Vagina (tissue), 2 donors: ENCODE results near the gene CBFA2T2.

Experiments
- POLR2A ChIP-seq, 2 donors: fragments of 450-650 bp; IDR thresholded peaks; one replicate each; pipeline ENCODE4 v1.6.1; 2017; ENCODE audit warnings: antibody characterized with exemption in 2 of 2, mild to moderate bottlenecking in 2 of 2, moderate library complexity in 2 of 2
- POLR2AphosphoS5 ChIP-seq, 2 donors: sonication (generic); formaldehyde crosslinking; IDR thresholded peaks; one replicate each; pipeline ENCODE4 v1.9.0; 2017; ENCODE audit warnings: antibody characterized with exemption in 2 of 2, mild to moderate bottlenecking in 2 of 2, low read depth in 1 of 2; ENCODE audit not compliant: insufficient read depth in 1 of 2
- TF ChIP-seq, protein P1 (sequence below), 3 experiments: fragments of 450-650 bp in 2 of 3; fragments of 200-600 bp in 1 of 3; sonication (generic) in 1 of 3; IDR thresholded peaks; one replicate each; pipeline ENCODE4 v1.5.1; 2017 to 2019; ENCODE audit warnings: antibody characterized with exemption in 3 of 3, mild to moderate bottlenecking in 2 of 3, moderate library complexity in 2 of 3

DNA sequence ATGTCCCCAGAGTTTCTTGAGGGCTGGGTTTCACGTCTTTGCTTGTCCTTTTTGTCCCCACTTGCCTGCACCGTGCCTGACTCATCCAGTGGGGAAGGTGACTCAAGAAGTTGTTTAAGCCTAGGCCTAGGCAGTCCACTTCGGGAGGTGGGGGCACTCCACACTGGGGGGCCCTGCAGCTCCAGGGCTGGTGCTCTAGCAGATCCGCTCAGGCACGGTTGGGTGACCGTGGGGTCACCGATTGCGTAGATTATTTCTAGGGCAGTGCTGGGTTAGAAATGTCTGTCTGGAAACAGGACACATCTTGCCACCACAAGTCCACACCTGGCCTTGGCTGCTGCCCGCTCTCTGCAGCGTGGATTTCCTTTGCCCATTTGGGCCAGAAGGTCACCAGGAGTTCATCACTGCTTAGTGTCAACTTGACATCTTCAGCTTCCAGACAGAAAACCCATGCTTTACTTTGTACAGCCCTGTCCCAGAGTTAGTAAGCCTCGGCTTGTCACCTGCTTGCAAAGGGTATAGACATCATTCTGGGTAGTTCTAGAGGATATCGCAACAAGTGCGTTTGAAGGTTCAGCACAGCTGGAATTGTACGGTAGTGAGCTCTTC, 158.6 kb downstream of the CBFA2T2 start:
- TF ChIP-seq, protein P1, sequence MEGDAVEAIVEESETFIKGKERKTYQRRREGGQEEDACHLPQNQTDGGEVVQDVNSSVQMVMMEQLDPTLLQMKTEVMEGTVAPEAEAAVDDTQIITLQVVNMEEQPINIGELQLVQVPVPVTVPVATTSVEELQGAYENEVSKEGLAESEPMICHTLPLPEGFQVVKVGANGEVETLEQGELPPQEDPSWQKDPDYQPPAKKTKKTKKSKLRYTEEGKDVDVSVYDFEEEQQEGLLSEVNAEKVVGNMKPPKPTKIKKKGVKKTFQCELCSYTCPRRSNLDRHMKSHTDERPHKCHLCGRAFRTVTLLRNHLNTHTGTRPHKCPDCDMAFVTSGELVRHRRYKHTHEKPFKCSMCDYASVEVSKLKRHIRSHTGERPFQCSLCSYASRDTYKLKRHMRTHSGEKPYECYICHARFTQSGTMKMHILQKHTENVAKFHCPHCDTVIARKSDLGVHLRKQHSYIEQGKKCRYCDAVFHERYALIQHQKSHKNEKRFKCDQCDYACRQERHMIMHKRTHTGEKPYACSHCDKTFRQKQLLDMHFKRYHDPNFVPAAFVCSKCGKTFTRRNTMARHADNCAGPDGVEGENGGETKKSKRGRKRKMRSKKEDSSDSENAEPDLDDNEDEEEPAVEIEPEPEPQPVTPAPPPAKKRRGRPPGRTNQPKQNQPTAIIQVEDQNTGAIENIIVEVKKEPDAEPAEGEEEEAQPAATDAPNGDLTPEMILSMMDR (IDR thresholded peaks at IDR 0.05) = no peak
- TF ChIP-seq POLR2A (IDR thresholded peaks at IDR 0.05) (no peak), POLR2AphosphoS5 (IDR thresholded peaks at IDR 0.05; ENCODE audit: insufficient read depth in 1 of 2, low read depth in 1 of 2) (no peak)
